Activated T-cell treated with anti-CD3 and anti-CD28 coated beads for 4 hours (primary cell): ENCODE measurements around the gene PHIP.
"Not testable (repeated sequence)": the region's sequence is repeated elsewhere in the genome, so short reads cannot be mapped to it uniquely, and the experiment has no call there.

Experiments
- DNase-seq: peaks from one replicate; pipeline ENCODE4 v3.0.0-alpha.2; 2020

The PHIP gene

DNA sequence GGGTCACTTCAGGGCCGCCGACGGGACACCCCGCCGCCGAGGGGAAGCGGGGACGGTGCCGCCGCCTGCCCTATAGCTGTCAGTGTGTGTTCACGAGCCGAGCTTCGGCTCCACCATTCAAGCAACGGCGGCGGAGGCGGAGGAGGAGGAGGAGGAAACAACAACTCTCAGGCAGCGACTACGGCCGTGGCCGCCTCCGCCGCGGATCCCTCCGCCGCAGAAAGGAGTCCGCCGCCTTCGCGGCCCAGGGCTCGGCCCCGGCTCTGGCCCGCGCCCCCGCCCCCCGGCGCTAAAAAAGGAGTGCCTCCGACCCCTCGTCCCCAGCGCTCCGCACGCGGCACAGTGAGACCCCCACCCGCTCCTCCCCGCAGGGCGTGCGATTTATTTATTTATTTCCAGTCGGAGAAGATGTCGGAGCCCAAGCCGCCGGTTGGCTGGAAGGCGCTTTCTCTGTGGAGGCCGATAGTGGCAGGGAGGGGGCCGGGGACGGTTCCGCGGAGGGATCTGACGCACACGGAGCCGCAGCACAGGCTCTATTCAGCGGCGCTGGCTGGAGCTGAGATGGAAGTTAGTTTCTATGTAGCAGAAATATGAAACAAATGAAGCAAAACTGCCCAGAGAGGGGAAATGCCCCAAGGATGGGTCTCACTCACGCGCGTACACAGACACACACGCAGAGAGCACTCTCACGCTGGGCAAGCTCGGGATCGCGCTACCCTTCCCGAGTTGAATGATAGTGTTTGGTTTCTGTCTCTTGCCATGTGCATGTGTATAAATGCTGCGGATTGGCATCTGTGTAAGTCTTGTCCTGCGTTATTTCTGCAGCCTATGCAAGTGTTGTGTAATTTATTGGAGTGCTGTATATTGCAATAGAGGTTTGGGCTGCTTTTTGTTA lies at the start of gene PHIP:
TSS of gene PHIP (minus strand) at position 180 of the 895 bp plus-strand sequence. CDS start 186 bp downstream, outside the sequence.
- DNase-seq: peak; percentile 86

DNA sequence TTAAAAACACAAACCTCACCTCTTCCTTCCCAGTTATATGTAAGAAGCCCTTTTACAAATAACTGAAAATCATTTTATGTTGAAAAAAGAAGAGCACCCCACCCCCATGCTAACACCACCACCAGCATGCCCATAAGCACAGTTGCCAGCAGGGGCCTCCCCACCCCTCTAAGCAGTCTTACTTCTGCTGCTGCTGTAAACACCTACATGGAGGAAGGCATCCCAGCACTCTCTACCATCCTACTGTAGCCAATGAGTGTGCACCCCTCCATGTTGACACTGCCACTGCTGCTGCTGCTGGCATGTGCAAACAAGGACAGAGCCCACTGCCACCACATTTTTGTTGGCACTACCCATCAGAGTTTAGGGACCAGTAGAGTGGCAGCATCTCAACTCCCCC lies 49.6 kb upstream of the PHIP start:
- DNase-seq: no peak

DNA sequence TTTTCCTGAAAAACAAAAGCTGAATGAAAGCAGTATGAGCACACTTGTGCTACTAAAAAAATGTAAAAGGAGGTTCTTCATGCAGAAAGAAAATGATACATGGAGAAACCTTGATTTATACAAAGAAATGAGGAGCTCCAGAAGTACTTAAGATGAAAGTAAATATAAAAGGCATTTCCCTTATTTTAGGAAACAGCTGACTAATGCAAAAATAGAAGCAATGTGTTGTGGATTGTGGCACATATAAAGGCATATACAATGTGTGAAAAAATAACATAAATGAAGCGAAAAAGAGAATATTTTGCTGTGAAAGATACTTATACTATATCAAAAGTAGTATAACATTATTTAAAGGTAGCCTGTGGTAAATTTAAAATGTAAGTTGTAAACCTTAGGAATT lies 41.2 kb upstream of the PHIP start:
- DNase-seq: no peak

DNA sequence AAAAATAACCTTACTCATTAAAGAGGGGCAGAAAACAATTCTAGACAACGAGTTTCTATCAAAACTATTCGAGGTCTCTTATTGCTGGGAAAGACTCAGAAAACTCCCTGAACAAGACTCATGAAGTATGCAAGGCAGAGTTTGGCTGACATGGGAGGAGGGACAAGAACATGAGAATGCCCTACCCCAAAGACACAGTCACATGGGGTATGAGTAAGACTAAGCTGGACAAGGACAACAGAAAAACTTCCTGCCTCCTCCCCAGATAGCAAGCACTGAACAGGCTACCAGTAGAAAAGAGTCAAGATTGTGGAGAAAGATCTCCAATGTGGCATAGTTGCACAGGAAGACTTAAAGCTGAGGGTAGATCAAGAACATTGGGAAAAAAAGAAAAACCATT lies 39.7 kb upstream of the PHIP start:
- DNase-seq: no peak

DNA sequence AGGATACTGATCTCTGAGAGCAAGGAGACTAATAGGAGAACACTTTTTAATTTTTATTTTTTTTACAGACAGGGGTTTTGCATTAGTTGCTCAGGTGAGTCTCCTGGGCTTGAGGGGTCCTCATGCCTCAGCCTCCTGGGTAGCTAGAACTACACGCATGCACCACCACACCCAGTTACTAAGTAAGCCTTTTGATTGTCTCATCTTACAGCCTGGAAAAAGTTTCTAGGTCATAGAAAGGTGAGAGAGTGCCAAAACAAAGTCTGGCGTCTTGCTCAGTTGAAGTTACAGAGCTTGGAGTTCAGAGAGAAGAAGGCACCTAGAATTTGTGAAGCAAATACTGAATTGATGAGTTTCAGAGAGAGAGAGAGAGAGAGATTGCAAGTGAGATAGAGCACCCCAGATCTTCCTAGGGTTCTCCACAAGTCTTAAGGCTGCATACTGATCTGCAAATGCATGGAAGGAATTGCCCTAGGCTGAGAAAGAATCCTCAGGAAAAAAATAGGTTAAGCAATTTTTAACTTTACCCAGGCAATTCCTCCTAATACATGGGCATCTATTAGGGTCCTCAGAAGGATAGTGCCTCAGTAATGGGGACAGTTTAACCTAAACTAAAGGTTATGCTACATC lies 37.6 kb upstream of the PHIP start:
- no peak for DNase-seq

DNA sequence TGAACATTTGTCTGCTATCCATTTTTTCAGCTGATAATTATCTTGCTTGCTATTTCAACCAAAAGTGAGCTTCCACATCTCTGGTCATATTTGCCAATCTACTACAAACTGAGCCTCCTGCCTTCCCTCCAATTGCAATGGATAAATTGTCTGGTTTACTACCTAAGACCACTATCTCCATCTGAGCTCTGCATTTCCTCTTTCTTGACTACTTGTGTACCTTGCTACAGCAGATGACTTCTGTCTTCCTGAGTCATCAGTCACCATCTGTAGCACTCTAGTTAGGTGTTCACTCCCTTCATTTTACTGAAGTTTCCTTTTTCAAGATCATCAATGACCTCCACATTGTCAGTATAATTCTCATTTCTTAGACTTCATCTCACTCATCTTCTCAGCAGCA lies 33.5 kb upstream of the PHIP start:
- no peak for DNase-seq

DNA sequence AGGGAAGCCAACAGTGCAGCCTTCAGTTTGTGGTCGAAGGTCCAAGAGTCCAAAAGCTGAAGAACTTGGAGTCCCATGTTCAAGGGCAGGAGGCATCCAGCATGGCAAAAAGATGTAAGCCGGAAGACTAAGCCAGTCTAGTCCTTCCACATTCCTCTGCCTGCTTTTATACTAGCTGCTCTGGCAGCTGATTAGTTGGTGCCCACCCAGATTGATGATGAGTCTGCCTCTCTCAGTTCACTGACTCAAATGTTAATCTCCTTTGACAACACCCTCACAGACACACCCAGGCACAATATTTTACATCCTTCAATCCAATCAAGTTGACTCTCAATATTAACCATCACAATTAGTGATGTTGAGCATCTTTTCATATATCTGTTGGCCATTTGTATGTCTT lies 23.1 kb upstream of the PHIP start:
- DNase-seq: no peak

DNA sequence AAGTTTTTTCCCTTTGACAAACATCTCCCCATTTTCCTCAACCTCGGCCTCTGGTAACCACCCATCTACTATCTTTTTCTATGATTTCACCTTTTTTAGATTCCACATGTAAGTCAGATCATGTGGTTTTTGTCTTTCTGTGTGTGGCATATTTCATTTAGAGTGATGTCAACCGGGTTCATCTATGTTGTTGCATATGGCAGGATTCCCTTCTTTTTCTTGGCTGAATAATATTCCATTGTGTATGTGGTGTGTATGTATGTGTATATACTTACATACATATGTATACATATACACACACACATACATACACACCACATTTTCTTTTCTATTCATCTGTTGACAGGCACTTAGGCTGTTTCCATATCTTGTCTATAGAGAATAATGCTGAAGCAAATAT lies 22.2 kb upstream of the PHIP start:
- DNase-seq: no peak

DNA sequence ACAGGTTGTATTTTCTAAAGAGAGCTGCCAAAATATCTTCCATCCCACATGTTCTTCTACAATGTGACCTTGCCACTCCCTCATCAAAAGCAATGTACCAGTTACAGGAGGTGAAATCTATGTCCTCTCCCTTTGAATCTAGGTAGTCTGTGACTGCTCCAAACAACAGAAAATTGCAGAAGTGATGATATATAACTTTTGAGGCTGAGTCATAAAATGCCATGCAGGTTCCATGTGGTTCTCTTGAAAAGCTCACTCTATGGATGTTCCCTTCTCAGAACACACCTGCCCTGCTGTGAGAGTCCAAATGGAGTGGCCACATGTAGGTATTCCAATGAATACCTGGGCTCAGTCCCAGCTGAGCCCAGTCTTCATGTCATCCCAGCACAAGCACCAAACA lies 16.9 kb upstream of the PHIP start:
- no peak for DNase-seq

DNA sequence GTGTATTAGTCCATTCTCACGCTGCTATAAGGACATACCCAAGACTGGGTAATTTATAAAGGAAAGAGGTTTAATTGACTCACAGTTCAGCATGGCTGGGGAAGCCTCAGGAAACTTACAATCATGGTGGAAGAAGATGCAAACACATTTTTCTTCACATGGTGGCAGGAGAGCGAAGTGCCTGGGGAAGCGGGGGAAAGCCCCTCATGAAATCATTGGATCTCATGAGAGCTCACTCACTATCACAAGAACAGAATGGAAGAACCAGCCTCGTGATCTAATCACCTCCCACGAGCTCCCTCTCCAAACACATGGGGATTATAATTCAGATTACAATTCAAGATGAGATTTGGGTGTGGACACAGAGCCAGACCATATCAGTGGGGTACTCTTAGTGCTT lies 13.7 kb upstream of the PHIP start:
- DNase-seq: not testable (repeated sequence)

DNA sequence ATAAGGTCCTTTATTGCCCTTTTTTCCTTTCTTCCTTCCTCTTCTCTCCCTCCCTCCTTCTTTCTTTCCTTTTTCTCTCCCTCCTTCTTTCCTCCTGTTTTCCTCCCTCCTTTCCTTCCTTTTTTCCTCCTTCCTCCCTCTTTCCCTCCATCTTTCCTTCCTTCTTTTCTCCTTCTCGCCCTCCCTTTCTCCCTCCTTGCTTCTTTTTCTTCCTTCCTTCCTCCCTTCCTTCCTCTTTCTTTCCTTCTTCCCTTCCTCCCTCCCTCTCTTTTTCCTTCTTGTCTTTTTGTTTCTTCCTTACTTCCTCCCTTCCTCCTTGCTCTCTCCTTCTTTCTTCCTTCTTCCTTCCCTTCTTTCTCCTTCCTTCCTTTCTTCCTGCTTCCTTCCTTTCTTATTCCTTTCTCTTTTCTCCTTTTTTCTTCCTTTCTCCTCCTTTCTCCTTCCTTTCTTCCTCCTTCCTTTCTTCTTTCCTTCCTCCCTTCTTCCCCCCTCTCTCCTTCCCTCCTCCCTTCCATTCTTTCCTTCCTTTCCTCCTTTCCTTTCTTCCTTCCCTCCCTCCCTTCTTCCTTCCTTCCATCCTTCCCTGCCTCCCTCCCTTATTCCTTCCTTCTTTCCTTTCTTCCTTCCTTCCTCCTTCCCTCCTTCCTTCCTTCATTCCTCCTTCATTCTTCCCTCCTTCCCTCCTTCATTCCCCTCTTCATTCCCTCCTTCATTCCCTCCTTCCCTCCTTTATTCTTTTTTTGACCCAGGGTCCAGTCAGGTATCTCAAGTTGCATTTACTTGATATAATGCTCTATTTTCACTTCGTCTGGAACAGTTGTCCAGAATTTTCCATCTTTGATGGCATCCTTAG lies 11.7 kb upstream of the PHIP start:
- no peak for DNase-seq

DNA sequence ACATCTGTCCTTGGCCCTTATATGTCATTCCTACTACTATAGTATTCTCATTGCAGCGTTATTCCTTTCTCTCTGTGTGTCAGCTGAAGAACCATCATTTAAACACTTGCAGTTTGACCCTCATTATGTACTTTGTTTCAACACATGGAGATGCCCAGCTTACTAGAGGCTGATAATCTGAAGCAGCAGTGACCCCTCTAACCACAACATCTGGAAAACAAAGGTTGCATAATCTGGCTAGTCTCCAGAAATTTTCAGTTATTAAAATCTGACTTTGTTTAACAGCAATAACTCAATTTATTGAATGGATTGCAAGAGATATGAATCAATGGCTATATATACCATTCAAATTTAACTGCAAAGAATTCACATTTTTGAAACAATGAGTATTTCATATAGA lies 6.6 kb upstream of the PHIP start:
- DNase-seq: no peak

DNA sequence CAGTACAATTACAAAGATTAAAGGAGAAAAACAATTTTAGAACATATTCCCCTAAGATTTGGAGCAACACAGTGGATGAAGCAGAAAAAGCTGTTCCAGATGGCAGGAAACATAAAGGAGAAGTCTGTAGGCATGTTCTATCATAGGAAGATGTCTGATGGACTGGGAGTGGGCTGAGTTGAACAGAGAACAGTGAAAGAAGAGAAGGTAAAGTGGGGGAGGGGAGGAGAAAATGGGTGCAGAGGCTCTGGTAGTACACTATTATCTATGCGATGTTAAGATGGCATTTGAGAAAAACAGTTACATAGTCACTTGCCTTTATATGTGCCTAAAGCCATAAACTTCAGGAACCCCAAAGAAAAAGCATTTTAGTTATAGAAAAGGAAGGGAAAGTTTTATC lies 4.2 kb upstream of the PHIP start:
- no peak for DNase-seq

DNA sequence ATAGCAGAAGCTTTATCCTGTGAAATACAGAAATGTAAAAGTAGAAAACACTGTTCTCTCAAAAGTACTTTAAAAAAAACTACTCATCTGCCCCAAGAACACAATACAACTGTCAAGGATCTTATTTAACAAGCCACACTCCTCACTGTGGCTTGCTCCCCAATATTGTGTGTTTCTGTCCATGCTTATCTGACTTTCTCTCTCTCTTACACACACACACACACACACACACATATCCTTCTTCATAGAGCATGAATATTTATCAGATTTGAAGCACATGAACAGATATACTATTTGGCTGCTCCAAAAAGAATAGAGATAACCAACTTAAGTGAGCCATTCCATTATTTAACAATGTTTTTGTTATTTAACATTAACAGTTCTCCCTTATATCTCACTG lies 3.6 kb upstream of the PHIP start:
- no peak for DNase-seq

DNA sequence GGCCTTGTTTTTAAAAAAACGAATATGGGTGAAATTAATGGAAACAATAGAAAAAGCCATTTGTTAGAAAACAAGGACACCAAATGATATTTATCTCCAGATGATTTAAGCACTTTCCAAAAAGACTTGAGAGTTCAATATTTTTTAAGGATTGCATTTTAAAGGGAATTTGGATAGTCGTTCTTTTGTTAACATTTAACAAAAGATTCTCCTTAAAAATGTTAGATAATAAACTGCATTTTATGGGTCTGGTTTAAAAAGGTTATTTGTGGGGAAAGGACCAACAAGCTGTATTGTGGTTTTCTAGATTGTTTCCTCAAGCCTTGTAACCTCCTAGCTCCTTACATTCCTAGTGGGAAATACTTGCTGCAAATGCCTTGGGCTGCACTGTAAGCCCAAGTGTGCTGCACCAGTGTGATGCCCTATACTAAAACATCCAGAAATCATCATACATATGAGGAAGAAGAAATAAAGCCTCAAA lies 1.5 kb upstream of the PHIP start:
- DNase-seq: no peak

DNA sequence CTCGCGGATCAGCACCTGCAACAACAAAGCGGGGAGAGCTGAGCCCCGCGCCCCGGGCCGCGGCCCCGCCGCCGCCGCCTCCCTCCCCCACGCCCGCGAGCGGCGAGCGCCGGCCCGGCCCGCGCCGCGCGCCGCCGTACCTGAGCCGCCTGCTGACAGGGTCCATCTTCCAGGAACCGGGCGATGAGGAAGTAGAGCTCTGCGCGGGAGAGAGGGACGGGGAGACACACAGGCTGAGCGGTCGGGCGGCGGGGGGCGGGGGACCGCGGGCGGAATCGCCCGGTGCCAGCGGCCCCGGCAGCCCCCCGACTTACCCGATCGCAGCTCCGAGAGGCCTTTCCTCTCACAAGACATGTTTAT lies 359 bp downstream of the PHIP start:
- no peak for DNase-seq

DNA sequence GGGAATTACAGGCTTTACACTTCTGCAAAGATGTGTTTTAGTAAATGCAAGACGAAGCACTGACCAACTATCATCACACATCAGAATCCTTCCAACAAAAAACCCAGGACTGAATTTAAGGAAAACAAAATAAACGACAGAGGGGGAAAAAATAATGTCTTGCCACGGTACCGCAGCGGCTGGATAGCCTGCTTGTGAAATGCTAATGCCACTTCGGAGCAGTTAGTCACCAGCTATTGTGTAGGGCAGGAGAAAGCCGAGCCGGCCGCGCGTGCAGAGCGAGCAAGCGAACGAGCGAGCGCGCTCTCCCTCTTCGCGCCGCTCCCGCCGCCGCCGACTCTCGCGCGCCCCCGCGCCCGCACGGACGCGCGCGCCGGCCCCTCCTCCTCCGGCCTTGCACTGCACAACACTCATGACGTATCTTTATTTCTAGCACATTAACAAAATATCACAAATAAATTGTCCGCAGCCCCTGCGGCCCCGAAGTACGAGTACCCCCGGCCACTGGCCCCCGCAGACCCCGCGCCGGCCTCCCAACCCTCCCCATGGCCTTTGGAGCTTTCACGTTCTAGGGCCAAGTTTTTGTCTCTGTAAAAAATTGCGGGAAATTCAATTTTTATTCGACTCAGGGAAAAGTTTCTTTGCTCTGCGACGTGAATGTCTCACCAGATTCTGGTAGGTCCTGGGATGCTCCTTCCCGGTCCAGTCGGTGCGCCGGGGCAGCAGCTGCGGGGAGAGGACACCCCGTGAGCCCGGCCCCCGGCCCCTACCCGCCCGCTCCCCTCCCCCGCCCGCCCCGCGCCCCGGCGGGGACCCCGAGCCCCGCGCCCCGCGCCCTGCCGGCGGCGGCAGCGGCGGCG lies 1.0 kb downstream of the PHIP start:
- peak; percentile 79 for DNase-seq

DNA sequence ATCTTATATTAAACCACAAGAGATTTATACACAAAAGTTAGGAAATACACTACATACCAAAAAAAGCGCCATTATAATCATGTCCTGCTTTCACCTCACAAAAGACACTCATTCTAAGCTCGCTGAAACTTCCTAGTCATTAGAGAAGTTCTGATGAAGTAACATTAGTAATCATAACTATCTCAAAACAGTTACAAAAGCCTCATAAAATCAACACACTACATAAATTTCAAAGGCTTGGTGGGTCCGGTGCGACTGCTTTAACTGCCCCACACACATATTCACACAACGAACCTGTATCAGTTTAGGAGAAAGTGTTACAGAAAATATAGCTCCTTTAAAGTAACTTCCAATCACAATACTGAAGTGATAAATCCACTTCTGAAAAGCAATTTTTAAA lies 1.9 kb downstream of the PHIP start:
- DNase-seq: no peak

DNA sequence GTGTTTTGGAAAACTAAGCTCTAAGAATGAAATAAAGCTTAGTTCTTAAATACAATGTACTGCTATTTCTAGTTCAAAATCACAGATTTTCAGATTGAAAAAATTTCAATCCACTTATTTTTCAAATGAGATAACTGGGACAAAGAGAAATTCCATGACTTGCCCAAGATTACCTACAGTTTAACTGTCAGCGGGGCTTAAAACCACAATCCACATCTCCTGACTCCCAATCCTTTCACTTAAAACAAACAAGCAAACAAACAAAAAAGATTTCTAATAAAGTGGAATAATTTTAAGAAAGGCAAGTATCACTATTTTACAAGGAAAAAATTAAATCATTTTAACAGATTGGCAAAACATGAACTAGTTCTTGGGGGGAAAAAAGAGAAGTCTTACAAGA lies 4.2 kb downstream of the PHIP start:
- no peak for DNase-seq

DNA sequence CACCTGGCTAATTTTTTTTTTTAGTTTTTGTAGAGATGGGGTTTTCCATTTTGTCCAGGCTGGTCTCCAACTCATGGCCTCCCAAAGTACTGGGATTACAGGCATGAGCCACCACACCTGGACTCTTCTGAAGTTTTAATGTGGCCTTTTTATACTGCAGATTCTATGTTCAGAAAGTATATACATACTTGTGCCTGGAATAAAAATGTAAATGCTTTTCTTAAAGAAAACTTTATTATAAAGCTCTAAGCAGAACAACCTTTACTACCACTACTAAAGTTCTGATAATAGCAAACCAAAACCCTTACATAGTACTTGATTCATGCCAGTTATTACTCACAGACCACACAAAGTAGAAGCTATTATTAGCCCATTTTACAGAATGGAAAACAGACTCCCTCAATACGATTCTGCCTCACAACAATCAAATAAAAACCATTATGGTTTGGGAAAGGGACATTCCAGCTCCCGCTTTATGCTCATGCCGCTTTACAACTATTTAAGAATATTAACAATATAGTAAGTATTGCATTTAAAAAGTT lies 5.3 kb downstream of the PHIP start:
- DNase-seq: no peak

DNA sequence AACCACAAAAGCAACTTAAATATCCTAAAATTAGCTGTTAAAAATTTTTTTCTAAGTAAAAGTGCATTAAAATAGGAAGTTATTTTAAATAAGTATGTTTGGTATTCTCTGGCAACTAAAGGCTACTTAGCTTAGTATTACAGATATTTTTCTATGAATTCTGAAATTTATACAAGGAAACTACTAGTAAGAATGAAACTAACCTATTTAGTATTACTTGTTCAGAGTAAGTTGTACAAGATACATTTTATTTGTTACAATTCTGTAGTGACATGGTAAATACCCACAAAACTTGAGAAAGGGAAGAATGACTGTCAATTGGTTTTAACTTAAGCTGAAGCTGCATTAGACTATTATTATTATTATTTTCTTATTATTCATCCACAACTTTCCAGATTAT lies 6.5 kb downstream of the PHIP start:
- no peak for DNase-seq

DNA sequence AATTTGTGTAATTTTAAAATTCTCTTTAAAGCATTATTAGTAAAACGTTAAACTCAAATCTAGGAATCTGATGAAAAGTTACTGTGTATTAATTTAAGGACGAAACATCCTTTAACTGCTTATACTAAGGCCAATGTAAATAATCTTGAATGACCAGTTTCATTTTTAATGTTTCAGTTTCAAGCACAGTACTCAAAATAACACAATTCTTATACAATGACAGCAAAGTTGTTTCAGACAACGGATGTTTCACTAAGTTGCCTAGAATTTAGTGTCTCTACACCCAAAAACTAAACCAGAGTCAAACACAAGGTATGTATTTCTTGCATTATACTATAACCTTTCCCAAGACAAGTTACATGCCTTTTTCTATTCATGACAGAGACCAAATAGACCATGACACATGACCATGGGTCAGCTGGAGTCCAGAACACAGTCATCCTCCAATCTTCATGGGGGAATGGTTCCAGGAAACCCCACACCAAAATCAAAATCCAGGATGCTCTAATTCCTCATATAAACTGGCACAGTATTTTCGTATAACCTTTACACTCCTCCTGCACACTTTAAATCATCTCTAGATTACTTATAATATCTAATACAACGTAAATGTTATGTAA lies 7.7 kb downstream of the PHIP start:
- DNase-seq: no peak
